TTC549 (cell line): Measurements from ENCODE around the gene RNF138.
"Not testable (repeated sequence)": the region's sequence is repeated elsewhere in the genome, so short reads cannot be mapped to it uniquely, and the experiment has no call there.

ENCODE experiments used
- FAIRE-seq: peaks from 2 replicates; lab custom pipeline; 2012; peaks lifted over from hg19 to GRCh38; lab: Jason Lieb, UNC

Gene RNF138

GRCh38 chr18:32096946-32097345 lies 5.3 kb downstream of the RNF138 start:
- FAIRE-seq: no peak

- FAIRE-seq: no peak
Observed at GRCh38 chr18:32104516-32104915, 12.8 kb downstream of the RNF138 start.

GRCh38 chr18:32110005-32110404 lies 18.3 kb downstream of the RNF138 start:
- no peak for FAIRE-seq

GRCh38 chr18:32111706-32112105 lies 20.0 kb downstream of the RNF138 start:
- no peak for FAIRE-seq

GRCh38 chr18:32112826-32113225 lies 21.2 kb downstream of the RNF138 start:
- FAIRE-seq: no peak

GRCh38 chr18:32114293-32114942 lies 22.7 kb downstream of the RNF138 start:
- no peak for FAIRE-seq

- FAIRE-seq: no peak
Observed at GRCh38 chr18:32122039-32122438, 30.4 kb downstream of the RNF138 start.

- FAIRE-seq: no peak
Observed at GRCh38 chr18:32126538-32126937, 34.9 kb downstream of the RNF138 start.

GRCh38 chr18:32135625-32136024 lies 44.0 kb downstream of the RNF138 start:
- FAIRE-seq: no peak

- FAIRE-seq: no peak
Observed at GRCh38 chr18:32138332-32138982, 46.8 kb downstream of the RNF138 start.

- no peak for FAIRE-seq
Observed at GRCh38 chr18:32139835-32140283, 48.2 kb downstream of the RNF138 start.

- no peak for FAIRE-seq
Observed at GRCh38 chr18:32148185-32148870, 56.7 kb downstream of the RNF138 start.

- no peak for FAIRE-seq
Observed at GRCh38 chr18:32152705-32153448, 61.2 kb downstream of the RNF138 start.

- FAIRE-seq: no peak
Observed at GRCh38 chr18:32156855-32157254, 65.2 kb downstream of the RNF138 start.

GRCh38 chr18:32157580-32157979 lies 65.9 kb downstream of the RNF138 start:
- no peak for FAIRE-seq

GRCh38 chr18:32158108-32158624 lies 66.5 kb downstream of the RNF138 start:
- no peak for FAIRE-seq

GRCh38 chr18:32158631-32159030 lies 67.0 kb downstream of the RNF138 start:
- not testable (repeated sequence) for FAIRE-seq

- no peak for FAIRE-seq
Observed at GRCh38 chr18:32160547-32160946, 68.9 kb downstream of the RNF138 start.

GRCh38 chr18:32167980-32168730 lies 76.5 kb downstream of the RNF138 start:
- no peak for FAIRE-seq

- FAIRE-seq: no peak
Observed at GRCh38 chr18:32173654-32174053, 82.0 kb downstream of the RNF138 start.

GRCh38 chr18:32174719-32175118 lies 83.0 kb downstream of the RNF138 start:
- FAIRE-seq: no peak

- no peak for FAIRE-seq
Observed at GRCh38 chr18:32175265-32175664, 83.6 kb downstream of the RNF138 start.
